ENCODE measurements around the gene MOB2. TPM values are rescaled to one million over a fixed set of nuclear protein-coding genes. Genes with fewer than 3 reads are reported as not detected.

The MOB2 gene
- total RNA-seq, 1 donor from 2014 or later: 19.3 TPM

- Mint-ChIP-seq H3K27ac (ENCODE audit: unreplicated experiment) (no peak overlapping the region), H3K4me3 (peak overlapping the region; percentile 27), H3K36me3 (ENCODE audit: low read depth) (no peaks in the 10 kb centered on the region), H3K9me3 (no peaks in the 10 kb centered on the region), H3K27me3 (ENCODE audit: low read depth) (no peaks in the 10 kb centered on the region), H3K4me1 (peaks cover 6% of the 10 kb centered on the region)
- DNase-seq (ENCODE audit: low read depth, low spot score): no peak
- no peak for TF ChIP-seq CTCF (conservative IDR thresholded peaks at IDR 0.05)
Measured at GRCh38 chr11:1471736-1472135, 14.8 kb downstream of the MOB2 start.

GRCh38 chr11:1470681-1471611 is 15.6 kb downstream of the MOB2 start:
- TF ChIP-seq CTCF (conservative IDR thresholded peaks at IDR 0.05): no peak
- no peaks in the 10 kb centered on the region for H3K9me3 Mint-ChIP-seq
- H3K27me3 Mint-ChIP-seq (ENCODE audit: low read depth): no peaks in the 10 kb centered on the region
- H3K27ac Mint-ChIP-seq (ENCODE audit: unreplicated experiment): no peak overlapping the region
- H3K36me3 Mint-ChIP-seq (ENCODE audit: low read depth): no peaks in the 10 kb centered on the region
- no peak overlapping the region for H3K4me3 Mint-ChIP-seq
- H3K4me1 Mint-ChIP-seq: peaks cover 6% of the 10 kb centered on the region
- no peak for DNase-seq (ENCODE audit: low read depth, low spot score)

- no peak for TF ChIP-seq CTCF (conservative IDR thresholded peaks at IDR 0.05)
Measured at GRCh38 chr11:1469911-1470680, 16.5 kb downstream of the MOB2 start.

DNA sequence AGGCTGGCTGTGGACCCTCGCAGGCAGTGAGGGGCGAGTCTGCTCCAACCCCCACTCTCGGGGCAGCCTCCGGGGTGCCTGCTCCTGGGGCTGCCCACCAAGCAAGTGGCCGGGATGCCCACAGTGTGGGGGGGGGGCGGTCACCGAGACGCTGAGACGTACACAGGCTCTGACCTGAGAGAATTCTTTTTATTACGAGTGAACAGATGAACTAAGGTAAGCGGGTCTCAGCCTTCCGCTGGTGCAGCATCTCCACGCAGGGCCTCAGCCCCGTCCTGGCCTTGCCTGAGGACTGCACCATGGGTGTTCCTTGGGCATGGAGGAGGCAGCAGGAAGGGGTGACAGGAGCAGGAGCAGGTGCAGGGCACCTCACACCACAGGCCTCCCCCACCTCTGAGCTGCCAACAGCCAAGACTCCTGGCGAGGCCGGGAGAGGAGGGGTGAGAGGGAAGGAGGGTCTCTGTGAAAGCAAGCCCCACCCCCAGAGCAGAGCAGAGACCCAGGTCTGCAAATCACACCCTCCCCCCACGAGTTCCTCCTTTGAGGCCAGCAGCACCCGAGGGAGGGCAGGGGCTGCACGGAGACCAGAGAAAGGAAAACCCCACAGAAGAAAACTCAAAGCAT is 17.2 kb downstream of the MOB2 start:
- Mint-ChIP-seq H3K27ac (ENCODE audit: unreplicated experiment) (no peak overlapping the region), H3K27me3 (ENCODE audit: low read depth) (peaks cover 3% of the 10 kb centered on the region), H3K36me3 (ENCODE audit: low read depth) (peaks cover 3% of the 10 kb centered on the region), H3K4me3 (no peak overlapping the region), H3K9me3 (no peaks in the 10 kb centered on the region), H3K4me1 (peaks cover 6% of the 10 kb centered on the region)
- no peak for TF ChIP-seq CTCF (conservative IDR thresholded peaks at IDR 0.05)
- no peak for DNase-seq (ENCODE audit: low read depth, low spot score)

More at GRCh38 chr11:1469911-1470680, 16.5 kb downstream of the MOB2 start:
- peaks cover 3% of the 10 kb centered on the region for H3K36me3 Mint-ChIP-seq (ENCODE audit: low read depth)
- no peak for DNase-seq (ENCODE audit: low read depth, low spot score)
- peaks cover 6% of the 10 kb centered on the region for H3K4me1 Mint-ChIP-seq
- no peak overlapping the region for H3K4me3 Mint-ChIP-seq
- H3K27me3 Mint-ChIP-seq (ENCODE audit: low read depth): peaks cover 3% of the 10 kb centered on the region
- H3K27ac Mint-ChIP-seq (ENCODE audit: unreplicated experiment): no peak overlapping the region
- H3K9me3 Mint-ChIP-seq: no peaks in the 10 kb centered on the region

- no peak overlapping the region for H3K4me3 Mint-ChIP-seq
- DNase-seq (ENCODE audit: low read depth, low spot score): no peak
Measured at GRCh38 chr11:1468473-1469066, 18.0 kb downstream of the MOB2 start.

More at GRCh38 chr11:1468473-1469066, 18.0 kb downstream of the MOB2 start:
- H3K4me1 Mint-ChIP-seq: peaks cover 6% of the 10 kb centered on the region
- no peaks in the 10 kb centered on the region for H3K9me3 Mint-ChIP-seq
- TF ChIP-seq CTCF (conservative IDR thresholded peaks at IDR 0.05): no peak
- peaks cover 3% of the 10 kb centered on the region for H3K36me3 Mint-ChIP-seq (ENCODE audit: low read depth)
- peaks cover 3% of the 10 kb centered on the region for H3K27me3 Mint-ChIP-seq (ENCODE audit: low read depth)
- no peak overlapping the region for H3K27ac Mint-ChIP-seq (ENCODE audit: unreplicated experiment)

Measured in neural crest cell (in vitro differentiated cells).